Stomach smooth muscle (tissue), 2 donors: Measurements from ENCODE around the gene TMEFF1.

Experiments used
- H3K27ac ChIP-seq: one replicate; pipeline ENCODE4 v1.7.0; 2013; ENCODE audit warnings: mild to moderate bottlenecking, low read length, inconsistent platforms
- H3K27me3 ChIP-seq, 2 donors: one replicate each; pipeline ENCODE4 v1.7.0; 2013; ENCODE audit warnings: low read length in 2 of 2; ENCODE audit not compliant: insufficient read depth in 2 of 2, control insufficient read depth in 1 of 2
- H3K36me3 ChIP-seq, 2 donors: one replicate each; pipeline ENCODE4 v1.7.0; 2013; ENCODE audit warnings: low read length in 2 of 2; ENCODE audit not compliant: control insufficient read depth in 2 of 2, insufficient read depth in 2 of 2
- H3K4me1 ChIP-seq: one replicate; pipeline ENCODE4 v1.7.0; 2013; ENCODE audit warnings: low read length; ENCODE audit not compliant: control insufficient read depth, insufficient read depth
- H3K4me3 ChIP-seq, 2 donors: one replicate each; pipeline ENCODE4 v1.7.0; 2013; ENCODE audit warnings: low read length in 2 of 2
- H3K9ac ChIP-seq, 2 donors: one replicate each; pipeline ENCODE4 v1.7.0; 2013; ENCODE audit warnings: low read length in 2 of 2, mild to moderate bottlenecking in 1 of 2
- H3K9me3 ChIP-seq, 2 donors: one replicate each; pipeline ENCODE4 v1.7.0; 2013; ENCODE audit warnings: low read length in 2 of 2; ENCODE audit not compliant: control insufficient read depth in 2 of 2
- donor health status: healthy.
- donor health status: Pancreatic carcinoma.

The TMEFF1 gene

DNA sequence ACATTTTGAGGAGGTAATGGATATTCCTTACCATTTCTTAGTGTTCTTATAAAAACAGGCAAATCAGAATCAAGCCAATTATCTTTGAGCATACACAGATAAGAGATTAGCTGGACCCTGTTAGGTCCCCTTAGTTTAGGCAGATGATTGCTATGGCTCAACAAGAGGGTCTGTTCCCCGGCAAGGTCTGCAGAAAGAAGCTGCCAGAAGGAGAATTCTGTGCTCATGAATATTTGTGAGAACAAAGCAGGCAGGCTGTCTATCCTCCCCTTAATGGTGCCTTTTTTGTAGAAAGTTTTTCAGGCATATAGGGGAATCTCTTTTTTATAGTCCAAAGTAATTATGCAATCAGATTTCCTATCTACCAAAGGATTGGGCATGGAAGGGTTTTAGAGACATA lies 132.5 kb downstream of the TMEFF1 start:
- H3K9ac ChIP-seq = no peak overlapping the region
- H3K27ac ChIP-seq = no peak overlapping the region
- no peak overlapping the region for H3K4me3 ChIP-seq
- no peaks in the 10 kb centered on the region for H3K9me3 ChIP-seq
- H3K4me1 ChIP-seq = no peaks in the 10 kb centered on the region
- no peaks in the 10 kb centered on the region for H3K27me3 ChIP-seq
- no peaks in the 10 kb centered on the region for H3K36me3 ChIP-seq

DNA sequence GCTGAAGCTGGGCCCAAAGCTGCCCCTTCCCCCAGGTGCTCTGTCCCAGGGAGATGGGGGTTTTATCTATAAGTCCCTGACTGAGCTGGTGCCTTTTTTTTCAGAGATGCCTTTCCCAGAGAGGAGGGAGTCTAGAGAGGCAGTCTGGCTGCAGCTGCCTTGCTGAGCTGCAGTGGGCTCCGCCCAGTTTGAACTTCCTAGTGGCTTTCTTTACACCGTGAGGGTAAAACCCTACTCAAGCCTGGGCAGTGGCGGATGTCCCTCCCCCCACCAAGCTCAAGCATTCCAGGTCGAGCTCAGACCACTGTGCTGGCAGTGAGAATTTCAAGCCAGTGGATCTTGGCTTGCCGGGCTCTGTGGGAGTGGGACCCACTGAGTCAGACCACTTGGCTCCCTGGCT lies 146.2 kb downstream of the TMEFF1 start:
- Histone ChIP-seq H3K36me3 (no peaks in the 10 kb centered on the region), H3K9me3 (no peaks in the 10 kb centered on the region), H3K4me1 (no peaks in the 10 kb centered on the region), H3K4me3 (no peak overlapping the region), H3K27ac (no peak overlapping the region), H3K27me3 (no peaks in the 10 kb centered on the region), H3K9ac (no peak overlapping the region)

DNA sequence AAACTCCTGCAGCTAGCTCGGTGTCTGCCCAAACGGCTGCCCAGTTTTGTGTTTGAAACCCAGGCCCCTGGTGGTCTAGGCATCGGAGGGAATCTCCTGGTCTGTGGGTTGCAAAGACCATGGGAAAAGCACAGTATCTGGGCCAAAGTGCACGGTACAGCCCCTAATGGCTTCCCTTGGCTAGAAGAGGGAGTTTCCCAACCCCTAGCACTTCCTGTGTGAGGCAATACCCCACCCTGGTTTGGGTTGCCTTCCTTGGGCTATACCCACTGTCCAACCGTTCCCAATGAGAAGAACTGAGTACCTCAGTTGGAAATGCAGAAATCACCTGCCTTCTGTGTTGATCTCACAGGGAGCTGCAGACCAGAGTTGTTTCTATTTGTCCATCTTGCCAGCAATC lies 146.7 kb downstream of the TMEFF1 start:
- Histone ChIP-seq H3K27ac (no peak overlapping the region), H3K4me3 (no peak overlapping the region), H3K36me3 (no peaks in the 10 kb centered on the region), H3K9me3 (no peaks in the 10 kb centered on the region), H3K9ac (no peak overlapping the region), H3K4me1 (no peaks in the 10 kb centered on the region), H3K27me3 (no peaks in the 10 kb centered on the region)

DNA sequence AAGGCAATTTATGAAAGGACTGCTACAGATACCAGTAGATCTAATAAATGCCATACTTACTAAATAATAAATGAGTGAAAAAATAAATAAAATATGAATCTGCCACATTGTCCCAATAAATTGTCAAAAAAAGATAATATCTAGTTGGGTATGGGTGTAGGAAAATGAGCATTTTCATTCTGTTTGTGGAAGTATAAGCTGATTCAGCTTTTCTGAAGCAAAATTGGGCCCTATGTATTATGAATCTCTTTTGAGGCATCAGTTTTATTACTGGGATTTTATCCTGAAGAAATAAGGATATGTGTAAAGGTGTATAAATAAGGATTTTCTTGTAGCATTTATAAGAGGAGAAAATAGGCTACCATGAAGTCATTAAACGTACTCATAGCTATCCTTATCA lies 151.0 kb downstream of the TMEFF1 start:
- H3K9me3 ChIP-seq = no peaks in the 10 kb centered on the region
- no peaks in the 10 kb centered on the region for H3K27me3 ChIP-seq
- no peaks in the 10 kb centered on the region for H3K4me1 ChIP-seq
- H3K36me3 ChIP-seq = no peaks in the 10 kb centered on the region
- no peak overlapping the region for H3K27ac ChIP-seq
- H3K9ac ChIP-seq = no peak overlapping the region
- H3K4me3 ChIP-seq = no peak overlapping the region

DNA sequence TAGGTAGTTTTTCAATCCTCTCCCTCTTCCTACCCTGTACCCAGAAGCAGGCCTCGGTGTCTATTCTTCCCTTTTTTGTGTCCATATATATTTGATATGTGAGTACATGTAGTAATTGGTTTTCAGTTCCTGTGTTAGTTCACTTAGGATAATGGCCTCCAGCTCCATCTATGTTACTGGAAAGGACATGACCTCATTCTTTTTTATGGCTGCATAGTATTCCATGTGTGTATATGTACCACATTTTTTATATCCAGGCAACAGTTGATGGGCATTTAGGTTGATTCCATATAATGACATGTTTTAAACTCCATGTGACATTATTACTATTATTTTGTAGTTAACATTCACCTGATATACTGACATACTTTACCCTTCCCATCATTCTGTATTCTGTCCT lies 154.0 kb downstream of the TMEFF1 start:
- no peaks in the 10 kb centered on the region for H3K4me1 ChIP-seq
- no peak overlapping the region for H3K9ac ChIP-seq
- H3K36me3 ChIP-seq = no peaks in the 10 kb centered on the region
- H3K9me3 ChIP-seq = no peaks in the 10 kb centered on the region
- no peak overlapping the region for H3K4me3 ChIP-seq
- no peaks in the 10 kb centered on the region for H3K27me3 ChIP-seq
- H3K27ac ChIP-seq = no peak overlapping the region
